Measurements from ENCODE around the gene UBXN7.
"Not testable (repeated sequence)": the region's sequence is repeated elsewhere in the genome, so short reads cannot be mapped to it uniquely, and the experiment has no call there.

DNA sequence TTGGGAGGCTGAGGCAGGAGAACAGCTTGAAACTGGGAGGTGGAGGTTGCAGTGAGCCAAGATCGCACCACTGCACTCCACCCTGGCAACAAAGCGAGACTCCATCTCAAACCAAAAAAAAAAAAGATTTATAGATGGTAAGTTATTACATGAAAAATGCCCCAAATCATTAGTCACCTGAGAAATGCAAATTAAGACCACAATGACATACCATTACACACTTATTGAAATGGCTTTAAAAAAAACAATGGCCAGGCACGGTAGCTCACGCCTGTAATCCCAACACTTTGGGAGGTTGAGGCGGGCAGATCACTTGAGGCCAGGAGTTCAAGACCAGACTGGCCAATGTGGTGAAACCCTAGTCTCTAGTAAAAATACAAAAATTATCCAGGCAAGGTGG, 10.6 kb downstream of the UBXN7 start:
- TF ChIP-seq, protein P1, sequence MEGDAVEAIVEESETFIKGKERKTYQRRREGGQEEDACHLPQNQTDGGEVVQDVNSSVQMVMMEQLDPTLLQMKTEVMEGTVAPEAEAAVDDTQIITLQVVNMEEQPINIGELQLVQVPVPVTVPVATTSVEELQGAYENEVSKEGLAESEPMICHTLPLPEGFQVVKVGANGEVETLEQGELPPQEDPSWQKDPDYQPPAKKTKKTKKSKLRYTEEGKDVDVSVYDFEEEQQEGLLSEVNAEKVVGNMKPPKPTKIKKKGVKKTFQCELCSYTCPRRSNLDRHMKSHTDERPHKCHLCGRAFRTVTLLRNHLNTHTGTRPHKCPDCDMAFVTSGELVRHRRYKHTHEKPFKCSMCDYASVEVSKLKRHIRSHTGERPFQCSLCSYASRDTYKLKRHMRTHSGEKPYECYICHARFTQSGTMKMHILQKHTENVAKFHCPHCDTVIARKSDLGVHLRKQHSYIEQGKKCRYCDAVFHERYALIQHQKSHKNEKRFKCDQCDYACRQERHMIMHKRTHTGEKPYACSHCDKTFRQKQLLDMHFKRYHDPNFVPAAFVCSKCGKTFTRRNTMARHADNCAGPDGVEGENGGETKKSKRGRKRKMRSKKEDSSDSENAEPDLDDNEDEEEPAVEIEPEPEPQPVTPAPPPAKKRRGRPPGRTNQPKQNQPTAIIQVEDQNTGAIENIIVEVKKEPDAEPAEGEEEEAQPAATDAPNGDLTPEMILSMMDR (conservative IDR thresholded peaks at IDR 0.05), result not testable (repeated sequence)
- TF ChIP-seq EZH2 (IDR thresholded peaks at IDR 0.05; ENCODE audit: low read depth), result not testable (repeated sequence)
